Esophagus muscularis mucosa (tissue), 3 donors: Measurements from ENCODE around the gene ATP5PB.

Experiments used
- EP300 ChIP-seq: sonication (generic); formaldehyde crosslinking; IDR thresholded peaks from one replicate; pipeline ENCODE4 v1.6.1; 2017; ENCODE audit warnings: antibody characterized with exemption
- TF ChIP-seq, protein P1 (sequence below), 3 experiments: fragments of 200-600 bp in 2 of 3; fragments of 450-650 bp in 1 of 3; sonication (generic) in 2 of 3; IDR thresholded peaks; one replicate each; pipeline ENCODE4 v1.5.1; 2017 to 2019; ENCODE audit warnings: antibody characterized with exemption in 3 of 3, mild to moderate bottlenecking in 2 of 3, moderate library complexity in 1 of 3

DNA sequence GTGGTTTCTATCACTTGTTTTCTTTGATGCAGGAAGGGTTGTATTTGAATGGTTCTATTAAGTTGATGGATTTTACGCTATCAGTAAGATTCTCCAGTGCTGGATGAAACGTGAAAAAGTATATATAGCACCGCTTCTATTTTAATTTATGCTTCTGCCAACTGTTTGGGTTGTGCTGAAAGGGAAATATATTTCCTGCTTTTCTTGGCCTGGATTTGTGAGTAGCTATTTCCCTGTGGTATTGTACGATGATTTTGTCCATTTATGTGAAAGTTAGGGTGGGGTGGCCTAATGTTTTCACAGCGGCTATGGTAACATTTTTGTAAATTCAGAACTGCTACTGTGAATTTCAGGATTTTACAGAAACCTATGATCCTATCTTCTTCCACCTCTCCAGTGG lies 24.8 kb downstream of the ATP5PB start:
- TF ChIP-seq EP300, result no peak
- TF ChIP-seq, protein P1, sequence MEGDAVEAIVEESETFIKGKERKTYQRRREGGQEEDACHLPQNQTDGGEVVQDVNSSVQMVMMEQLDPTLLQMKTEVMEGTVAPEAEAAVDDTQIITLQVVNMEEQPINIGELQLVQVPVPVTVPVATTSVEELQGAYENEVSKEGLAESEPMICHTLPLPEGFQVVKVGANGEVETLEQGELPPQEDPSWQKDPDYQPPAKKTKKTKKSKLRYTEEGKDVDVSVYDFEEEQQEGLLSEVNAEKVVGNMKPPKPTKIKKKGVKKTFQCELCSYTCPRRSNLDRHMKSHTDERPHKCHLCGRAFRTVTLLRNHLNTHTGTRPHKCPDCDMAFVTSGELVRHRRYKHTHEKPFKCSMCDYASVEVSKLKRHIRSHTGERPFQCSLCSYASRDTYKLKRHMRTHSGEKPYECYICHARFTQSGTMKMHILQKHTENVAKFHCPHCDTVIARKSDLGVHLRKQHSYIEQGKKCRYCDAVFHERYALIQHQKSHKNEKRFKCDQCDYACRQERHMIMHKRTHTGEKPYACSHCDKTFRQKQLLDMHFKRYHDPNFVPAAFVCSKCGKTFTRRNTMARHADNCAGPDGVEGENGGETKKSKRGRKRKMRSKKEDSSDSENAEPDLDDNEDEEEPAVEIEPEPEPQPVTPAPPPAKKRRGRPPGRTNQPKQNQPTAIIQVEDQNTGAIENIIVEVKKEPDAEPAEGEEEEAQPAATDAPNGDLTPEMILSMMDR (IDR thresholded peaks at IDR 0.05), result no peak
